ENCODE results near the gene ERBB4.

DNA sequence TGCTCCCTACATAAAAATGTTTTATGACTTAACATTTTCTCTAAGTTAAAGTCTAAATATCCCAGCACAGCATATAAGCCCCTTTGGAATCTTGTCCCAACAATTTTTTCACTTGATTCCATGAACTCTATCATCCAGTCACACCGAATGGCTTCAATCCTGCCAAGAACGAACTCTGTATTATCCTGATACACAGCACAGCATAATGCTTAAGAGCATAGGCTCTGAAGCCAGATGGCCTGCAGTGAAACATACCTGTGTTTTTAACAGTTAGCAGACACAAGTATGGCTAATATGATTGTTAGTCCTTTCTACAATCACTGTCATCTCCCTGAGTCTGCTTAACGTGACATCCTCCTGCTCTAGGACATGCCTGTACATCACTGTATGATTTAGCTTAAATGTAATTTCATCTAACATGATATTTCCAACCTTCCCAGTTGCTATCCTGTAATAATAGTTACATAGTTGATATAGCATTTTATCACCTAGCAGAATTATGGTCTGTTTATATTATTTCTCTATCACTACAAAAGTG is 669.5 kb downstream of the ERBB4 start:
- TF ChIP-seq, protein P1, sequence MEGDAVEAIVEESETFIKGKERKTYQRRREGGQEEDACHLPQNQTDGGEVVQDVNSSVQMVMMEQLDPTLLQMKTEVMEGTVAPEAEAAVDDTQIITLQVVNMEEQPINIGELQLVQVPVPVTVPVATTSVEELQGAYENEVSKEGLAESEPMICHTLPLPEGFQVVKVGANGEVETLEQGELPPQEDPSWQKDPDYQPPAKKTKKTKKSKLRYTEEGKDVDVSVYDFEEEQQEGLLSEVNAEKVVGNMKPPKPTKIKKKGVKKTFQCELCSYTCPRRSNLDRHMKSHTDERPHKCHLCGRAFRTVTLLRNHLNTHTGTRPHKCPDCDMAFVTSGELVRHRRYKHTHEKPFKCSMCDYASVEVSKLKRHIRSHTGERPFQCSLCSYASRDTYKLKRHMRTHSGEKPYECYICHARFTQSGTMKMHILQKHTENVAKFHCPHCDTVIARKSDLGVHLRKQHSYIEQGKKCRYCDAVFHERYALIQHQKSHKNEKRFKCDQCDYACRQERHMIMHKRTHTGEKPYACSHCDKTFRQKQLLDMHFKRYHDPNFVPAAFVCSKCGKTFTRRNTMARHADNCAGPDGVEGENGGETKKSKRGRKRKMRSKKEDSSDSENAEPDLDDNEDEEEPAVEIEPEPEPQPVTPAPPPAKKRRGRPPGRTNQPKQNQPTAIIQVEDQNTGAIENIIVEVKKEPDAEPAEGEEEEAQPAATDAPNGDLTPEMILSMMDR (IDR thresholded peaks at IDR 0.05 in 4 of 5, conservative IDR thresholded peaks at IDR 0.05 in 1 of 5): no peak
- TF ChIP-seq POLR2A (IDR thresholded peaks at IDR 0.05): no peak

Measured in gastrocnemius medialis (tissue), 4 donors.